Caco-2 (cell line): Measurements from ENCODE around the gene PITPNM2. TPM values are rescaled to one million over a fixed set of nuclear protein-coding genes. Genes with fewer than 3 reads are reported as not detected.

Experiments
- BruUV-seq: library from RNA; stranded (reverse); fragments of 400-500 nt; replicated peaks from 2 replicates; lab custom pipeline; 2021; lab: Mats Ljungman, UMichigan
- CTCF ChIA-PET: fragments of 300-600 bp; sonication (Branson Sonifier 250); formaldehyde crosslinking; loops from one replicate; lab custom pipeline; 2022; ENCODE audit warnings: antibody characterized with exemption; lab: Charles Lee
- POLR2A ChIA-PET: fragments of 300-600 bp; sonication (Branson Sonifier 250); formaldehyde crosslinking; loops from one replicate; lab custom pipeline; 2022; ENCODE audit warnings: antibody characterized with exemption; lab: Charles Lee
- DNase-seq, 2 experiments: peaks; one replicate each; pipeline versions ENCODE4 v3.0.0 to v3.0.0-alpha.2; 2020 to 2022
- H3K27me3 ChIP-seq: replicated peaks from 2 replicates; pipeline ENCODE4 v1.6.0; 2011; ENCODE audit warnings: low read length; ENCODE audit not compliant: control insufficient read depth, insufficient read depth
- H3K36me3 ChIP-seq: 2 replicates; pipeline ENCODE4 v1.5.1; 2011; ENCODE audit warnings: low read length; ENCODE audit not compliant: control insufficient read depth, insufficient read depth
- H3K4me1 ChIP-seq: fragments of 250-450 bp; sonication (Bioruptor Pico); 2 replicates; pipeline ENCODE4 v1.5.1; 2020; ENCODE audit warnings: mild to moderate bottlenecking
- H3K4me3 ChIP-seq: 2 replicates; pipeline ENCODE4 v1.5.1; 2011; ENCODE audit warnings: low read depth, mild to moderate bottlenecking, control low read depth, low read length
- H3K9me3 ChIP-seq: fragments of 250-450 bp; sonication (Bioruptor Pico); 2 replicates; pipeline ENCODE4 v1.5.1; 2020; ENCODE audit warnings: mild to moderate bottlenecking, moderate library complexity
- H3K27ac Mint-ChIP-seq: one replicate; pipeline ENCODE4 v1.8.0; 2022; ENCODE audit warnings: mixed read lengths; ENCODE audit not compliant: unreplicated experiment
- H3K27me3 Mint-ChIP-seq: one replicate; pipeline ENCODE4 v1.8.0; 2022; ENCODE audit warnings: mixed read lengths; ENCODE audit not compliant: insufficient read depth, unreplicated experiment
- H3K36me3 Mint-ChIP-seq: one replicate; pipeline ENCODE4 v1.8.0; 2022; ENCODE audit warnings: mild to moderate bottlenecking, mixed read lengths; ENCODE audit not compliant: insufficient read depth, unreplicated experiment
- H3K4me1 Mint-ChIP-seq: one replicate; pipeline ENCODE4 v1.8.0; 2022; ENCODE audit warnings: low read depth, mixed read lengths; ENCODE audit not compliant: unreplicated experiment
- H3K4me3 Mint-ChIP-seq: one replicate; pipeline ENCODE4 v1.8.0; 2022; ENCODE audit warnings: mild to moderate bottlenecking, moderate library complexity, mixed read lengths; ENCODE audit not compliant: unreplicated experiment
- H3K9me3 Mint-ChIP-seq: one replicate; pipeline ENCODE4 v1.8.0; 2022; ENCODE audit warnings: mixed read lengths; ENCODE audit not compliant: unreplicated experiment
- intact Hi-C: fragments of 100-400 bp; cut with micrococcal nuclease; formaldehyde crosslinking; loops from one replicate; pipeline ENCODE4 v1.10.0; 2022; ENCODE audit not compliant: unreplicated experiment
- total RNA-seq: library from RNA; stranded (reverse); gene quantifications from 2 replicates; pipeline ENCODE4 v1.2.3, GENCODE V29; 2022
- TF ChIP-seq, protein P1 (sequence below), 2 experiments: fragments of 200-600 bp in 1 of 2; IDR thresholded peaks; 1 replicate in 1 of 2; 2 replicates in 1 of 2; pipeline versions ENCODE4 v1.5.1 to v1.8.0; 2011 to 2022; ENCODE audit warnings: antibody characterized with exemption in 1 of 2, control low read depth in 1 of 2, inconsistent platforms in 1 of 2, low read depth in 1 of 2, low read length in 1 of 2, mild to moderate bottlenecking in 1 of 2, moderate library complexity in 1 of 2; ENCODE audit not compliant: insufficient read depth in 1 of 2, severe bottlenecking in 1 of 2, unreplicated experiment in 1 of 2

Gene PITPNM2
- total RNA-seq, 1 experiment from 2014 or later: 10.6 TPM

DNA sequence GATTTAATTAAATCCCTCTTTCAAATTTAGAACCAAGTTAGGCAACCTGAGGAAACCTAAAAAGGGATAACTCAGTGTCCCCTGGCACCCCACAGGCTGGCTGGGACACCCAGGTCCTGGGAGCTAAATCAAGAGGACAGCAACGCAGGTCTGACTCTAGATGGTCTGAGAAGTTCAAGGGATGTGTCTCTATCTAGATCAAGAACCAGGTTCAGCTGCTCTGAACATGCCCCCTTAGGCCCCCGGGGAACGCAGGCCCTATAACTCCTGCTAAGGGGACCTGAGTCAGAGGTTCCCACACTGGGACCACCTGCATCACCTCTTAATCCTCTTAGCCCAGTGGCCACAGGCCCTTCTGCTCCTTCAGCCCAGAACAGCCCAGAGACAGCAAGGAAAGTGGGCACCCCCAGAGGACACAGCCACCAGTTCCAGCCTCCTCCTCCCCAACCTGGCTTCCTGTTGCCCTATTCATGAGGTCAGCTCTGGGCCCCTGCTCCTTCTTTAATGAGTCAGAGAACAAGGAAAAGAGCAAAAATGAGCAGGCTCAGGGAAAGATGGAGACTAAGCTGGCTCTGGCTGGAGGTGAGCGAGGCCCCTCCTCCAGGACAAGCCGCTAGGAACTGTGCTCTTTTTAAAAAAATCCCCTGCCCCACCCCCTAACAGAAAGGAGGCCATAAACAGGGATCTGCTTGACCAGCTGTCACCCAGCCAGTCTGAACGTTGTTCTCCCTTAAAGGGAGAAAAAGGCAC is 10.8 kb downstream of the PITPNM2 start:
- POLR2A ChIA-PET: interaction anchor here (0.6 kb wide), 1 partner anchor 11 kb away, joined by 7 read pairs; no protein-coding TSS in a partner anchor
- intact Hi-C loops: loop anchor here (10.0 kb wide), 2 partner anchors 45 to 155 kb away; partner anchors contain the start of gene ARL6IP4

DNA sequence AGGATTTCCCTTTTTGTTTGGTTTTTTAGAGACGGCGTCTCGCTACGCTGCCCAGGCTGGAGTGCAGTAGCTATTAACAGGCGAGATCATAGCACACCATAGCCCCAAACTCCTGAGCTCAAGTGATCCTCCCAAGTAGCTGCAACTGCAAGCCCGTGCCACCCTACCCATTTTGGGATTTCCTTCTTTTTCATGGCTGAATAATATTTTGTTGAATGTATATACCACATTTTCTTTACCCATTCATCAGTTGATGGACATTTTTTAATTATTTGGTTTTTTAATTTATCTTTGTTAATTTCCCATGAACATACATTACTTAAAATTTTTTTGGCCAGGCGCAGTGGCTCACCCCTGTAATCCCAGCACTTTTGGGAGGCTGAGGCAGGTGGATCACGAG is 15.2 kb downstream of the PITPNM2 start:
- H3K9me3 ChIP-seq: no peaks in the 10 kb centered on the region
- DNase-seq: no peak
- POLR2A ChIA-PET: interaction anchor here (0.6 kb wide), 1 partner anchor 538 kb away, joined by 3 read pairs; no protein-coding TSS in a partner anchor
- no peaks in the 10 kb centered on the region for H3K36me3 ChIP-seq
- TF ChIP-seq, protein P1, sequence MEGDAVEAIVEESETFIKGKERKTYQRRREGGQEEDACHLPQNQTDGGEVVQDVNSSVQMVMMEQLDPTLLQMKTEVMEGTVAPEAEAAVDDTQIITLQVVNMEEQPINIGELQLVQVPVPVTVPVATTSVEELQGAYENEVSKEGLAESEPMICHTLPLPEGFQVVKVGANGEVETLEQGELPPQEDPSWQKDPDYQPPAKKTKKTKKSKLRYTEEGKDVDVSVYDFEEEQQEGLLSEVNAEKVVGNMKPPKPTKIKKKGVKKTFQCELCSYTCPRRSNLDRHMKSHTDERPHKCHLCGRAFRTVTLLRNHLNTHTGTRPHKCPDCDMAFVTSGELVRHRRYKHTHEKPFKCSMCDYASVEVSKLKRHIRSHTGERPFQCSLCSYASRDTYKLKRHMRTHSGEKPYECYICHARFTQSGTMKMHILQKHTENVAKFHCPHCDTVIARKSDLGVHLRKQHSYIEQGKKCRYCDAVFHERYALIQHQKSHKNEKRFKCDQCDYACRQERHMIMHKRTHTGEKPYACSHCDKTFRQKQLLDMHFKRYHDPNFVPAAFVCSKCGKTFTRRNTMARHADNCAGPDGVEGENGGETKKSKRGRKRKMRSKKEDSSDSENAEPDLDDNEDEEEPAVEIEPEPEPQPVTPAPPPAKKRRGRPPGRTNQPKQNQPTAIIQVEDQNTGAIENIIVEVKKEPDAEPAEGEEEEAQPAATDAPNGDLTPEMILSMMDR (IDR thresholded peaks at IDR 0.05; ENCODE audit: insufficient read depth in 1 of 2, low read depth in 1 of 2, low read length in 1 of 2, severe bottlenecking in 1 of 2, unreplicated experiment in 1 of 2): no peak
- intact Hi-C loops: no loop called here
- Mint-ChIP-seq H3K4me1 (peaks cover 6% of the 10 kb centered on the region), H3K27ac (no peak overlapping the region), H3K9me3 (no peaks in the 10 kb centered on the region), H3K27me3 (no peaks in the 10 kb centered on the region), H3K36me3 (no peaks in the 10 kb centered on the region), H3K4me3 (no peak overlapping the region)
- CTCF ChIA-PET: no interaction called here
- H3K4me1 ChIP-seq: peaks cover 12% of the 10 kb centered on the region
- no peaks in the 10 kb centered on the region for H3K27me3 ChIP-seq
- no peak overlapping the region for H3K4me3 ChIP-seq
- no TSS peak for BruUV-seq

More for the DNA sequence above, 10.8 kb downstream of the PITPNM2 start:
- no TSS peak for BruUV-seq
- Mint-ChIP-seq H3K4me1 (peaks cover 6% of the 10 kb centered on the region), H3K9me3 (no peaks in the 10 kb centered on the region), H3K27ac (peak overlapping the region; percentile 74), H3K4me3 (peak overlapping the region; percentile 24), H3K27me3 (no peaks in the 10 kb centered on the region), H3K36me3 (no peaks in the 10 kb centered on the region)
- Histone ChIP-seq H3K4me3 (no peak overlapping the region), H3K9me3 (no peaks in the 10 kb centered on the region), H3K36me3 (no peaks in the 10 kb centered on the region), H3K27me3 (no peaks in the 10 kb centered on the region), H3K4me1 (peaks cover 32% of the 10 kb centered on the region)
- peak; percentile 67 for DNase-seq
- TF ChIP-seq, protein P1 (IDR thresholded peaks at IDR 0.05; ENCODE audit: insufficient read depth in 1 of 2, low read depth in 1 of 2, low read length in 1 of 2, severe bottlenecking in 1 of 2, unreplicated experiment in 1 of 2): no peak
- CTCF ChIA-PET: interaction anchor here (0.6 kb wide), 1 partner anchor 93 kb away, joined by 3 read pairs; the partner anchor contains the start of genes MPHOSPH9 and MTRFR

DNA sequence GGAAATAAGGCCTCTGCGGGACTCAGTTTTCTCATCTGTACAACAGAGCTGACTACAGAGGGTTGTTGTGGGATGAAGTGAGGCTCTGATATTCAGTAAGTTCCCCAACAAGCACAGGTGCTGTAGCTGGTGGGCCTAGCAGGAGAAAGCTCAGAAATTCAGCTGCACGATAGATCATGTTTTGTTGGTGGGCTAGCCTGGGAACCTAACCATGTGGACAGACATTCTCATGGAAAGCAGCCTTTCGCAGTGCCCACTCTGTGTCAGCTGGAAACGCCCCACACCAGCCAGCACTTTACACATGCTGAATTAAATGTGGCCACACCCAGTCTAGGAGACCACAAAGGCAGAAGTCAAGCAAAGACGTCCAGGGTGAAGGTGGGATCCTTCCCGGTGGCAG is 16.1 kb downstream of the PITPNM2 start:
- CTCF ChIA-PET: no interaction called here
- H3K9me3 ChIP-seq: no peaks in the 10 kb centered on the region
- no peaks in the 10 kb centered on the region for H3K36me3 ChIP-seq
- intact Hi-C loops: no loop called here
- H3K4me3 ChIP-seq: no peak overlapping the region
- TF ChIP-seq, protein P1 (IDR thresholded peaks at IDR 0.05; ENCODE audit: insufficient read depth in 1 of 2, low read depth in 1 of 2, low read length in 1 of 2, severe bottlenecking in 1 of 2, unreplicated experiment in 1 of 2): no peak
- no peak for DNase-seq
- peaks cover 3% of the 10 kb centered on the region for H3K4me1 ChIP-seq
- POLR2A ChIA-PET: interaction anchor here (0.7 kb wide), 1 partner anchor 467 kb away, joined by 3 read pairs; the partner anchor contains the start of gene DDX55
- Mint-ChIP-seq H3K36me3 (no peaks in the 10 kb centered on the region), H3K9me3 (no peaks in the 10 kb centered on the region), H3K4me3 (no peak overlapping the region), H3K27me3 (no peaks in the 10 kb centered on the region), H3K27ac (no peak overlapping the region), H3K4me1 (peaks cover 6% of the 10 kb centered on the region)
- BruUV-seq: no TSS peak
- no peaks in the 10 kb centered on the region for H3K27me3 ChIP-seq
